Activated naive CD8-positive, alpha-beta T cell treated with anti-CD3 and anti-CD28 coated beads for 36 hours (primary cell): ENCODE data around the gene SALL4. TPM values are rescaled to one million over a fixed set of nuclear protein-coding genes. Genes with fewer than 3 reads are reported as not detected.
"Not testable (repeated sequence)": the region's sequence is repeated elsewhere in the genome, so short reads cannot be mapped to it uniquely, and the experiment has no call there.

Experiments used
- DNase-seq: peaks from one replicate; pipeline ENCODE4 v3.0.0; 2021
- H3K27ac Mint-ChIP-seq: one replicate; pipeline ENCODE4 v1.8.0; 2022; ENCODE audit warnings: mild to moderate bottlenecking, moderate library complexity, mixed read lengths
- H3K27me3 Mint-ChIP-seq: one replicate; pipeline ENCODE4 v1.8.0; 2022; ENCODE audit warnings: mild to moderate bottlenecking, mixed read lengths
- H3K36me3 Mint-ChIP-seq: one replicate; pipeline ENCODE4 v1.8.0; 2021; ENCODE audit warnings: mild to moderate bottlenecking, mixed read lengths
- H3K4me1 Mint-ChIP-seq: one replicate; pipeline ENCODE4 v1.8.0; 2021; ENCODE audit warnings: mixed read lengths
- H3K4me3 Mint-ChIP-seq: one replicate; pipeline ENCODE4 v1.8.0; 2022; ENCODE audit warnings: mild to moderate bottlenecking, moderate library complexity, mixed read lengths
- H3K9me3 Mint-ChIP-seq: one replicate; pipeline ENCODE4 v1.8.0; 2022; ENCODE audit warnings: mixed read lengths
- total RNA-seq, 2 experiments: library from RNA; stranded (reverse); gene quantifications; one replicate each; pipeline ENCODE4 v1.2.3, GENCODE V29; 2021

SALL4 gene
- total RNA-seq: under 1 TPM; 0.43 to 0.66 TPM

- Mint-ChIP-seq H3K36me3 (no peaks in the 10 kb centered on the region), H3K27ac (no peak within 1 kb of the TSS), H3K27me3 (peaks cover 72% of the 10 kb centered on the region), H3K9me3 (no peaks in the 10 kb centered on the region), H3K4me3 (no peak within 1 kb of the TSS), H3K4me1 (peaks cover 4% of the 10 kb centered on the region)
- no peak for DNase-seq
These were observed at the start of gene SALL4 for GRCh38 chr20:51802170-51802751. Gene SALL4 (minus strand): TSS chr20:51802521. CDS start chr20:51802408, 113 bp downstream.

GRCh38 chr20:51848346-51848745 is 46.0 kb upstream of the SALL4 start:
- no peaks in the 10 kb centered on the region for H3K27me3 Mint-ChIP-seq
- H3K4me1 Mint-ChIP-seq: no peaks in the 10 kb centered on the region
- no peak overlapping the region for H3K4me3 Mint-ChIP-seq
- no peak for DNase-seq
- H3K36me3 Mint-ChIP-seq: no peaks in the 10 kb centered on the region
- no peaks in the 10 kb centered on the region for H3K9me3 Mint-ChIP-seq
- no peak overlapping the region for H3K27ac Mint-ChIP-seq

GRCh38 chr20:51840865-51841264 is 38.5 kb upstream of the SALL4 start:
- H3K36me3 Mint-ChIP-seq: no peaks in the 10 kb centered on the region
- no peaks in the 10 kb centered on the region for H3K4me1 Mint-ChIP-seq
- H3K9me3 Mint-ChIP-seq: no peaks in the 10 kb centered on the region
- H3K27me3 Mint-ChIP-seq: peaks cover 10% of the 10 kb centered on the region
- no peak for DNase-seq
- H3K27ac Mint-ChIP-seq: no peak overlapping the region
- no peak overlapping the region for H3K4me3 Mint-ChIP-seq

GRCh38 chr20:51837876-51838420 is 35.6 kb upstream of the SALL4 start:
- DNase-seq: no peak
- Mint-ChIP-seq H3K36me3 (no peaks in the 10 kb centered on the region), H3K9me3 (no peaks in the 10 kb centered on the region), H3K27ac (no peak overlapping the region), H3K4me3 (no peak overlapping the region), H3K27me3 (peaks cover 10% of the 10 kb centered on the region), H3K4me1 (no peaks in the 10 kb centered on the region)

- Mint-ChIP-seq H3K4me3 (no peak overlapping the region), H3K27ac (no peak overlapping the region), H3K4me1 (no peaks in the 10 kb centered on the region), H3K9me3 (no peaks in the 10 kb centered on the region), H3K27me3 (peaks cover 10% of the 10 kb centered on the region), H3K36me3 (no peaks in the 10 kb centered on the region)
- DNase-seq: no peak
These were observed 35.1 kb upstream of the SALL4 start for GRCh38 chr20:51837436-51837835.

- DNase-seq: no peak
- H3K9me3 Mint-ChIP-seq: no peaks in the 10 kb centered on the region
- no peak overlapping the region for H3K4me3 Mint-ChIP-seq
- no peak overlapping the region for H3K27ac Mint-ChIP-seq
- no peaks in the 10 kb centered on the region for H3K4me1 Mint-ChIP-seq
- no peaks in the 10 kb centered on the region for H3K36me3 Mint-ChIP-seq
- no peaks in the 10 kb centered on the region for H3K27me3 Mint-ChIP-seq
These were observed 31.0 kb upstream of the SALL4 start for GRCh38 chr20:51833326-51833725.

- Mint-ChIP-seq H3K4me1 (no peaks in the 10 kb centered on the region), H3K27ac (no peak overlapping the region), H3K27me3 (no peaks in the 10 kb centered on the region), H3K9me3 (no peaks in the 10 kb centered on the region), H3K4me3 (no peak overlapping the region), H3K36me3 (no peaks in the 10 kb centered on the region)
- DNase-seq: no peak
These were observed 30.0 kb upstream of the SALL4 start for GRCh38 chr20:51832276-51832675.

- H3K27me3 Mint-ChIP-seq: no peaks in the 10 kb centered on the region
- no peak for DNase-seq
- H3K27ac Mint-ChIP-seq: no peak overlapping the region
- no peaks in the 10 kb centered on the region for H3K36me3 Mint-ChIP-seq
- no peaks in the 10 kb centered on the region for H3K4me1 Mint-ChIP-seq
- no peaks in the 10 kb centered on the region for H3K9me3 Mint-ChIP-seq
- H3K4me3 Mint-ChIP-seq: no peak overlapping the region
These were observed 29.5 kb upstream of the SALL4 start for GRCh38 chr20:51831866-51832265.

- no peak overlapping the region for H3K4me3 Mint-ChIP-seq
- H3K27ac Mint-ChIP-seq: no peak overlapping the region
- H3K36me3 Mint-ChIP-seq: no peaks in the 10 kb centered on the region
- H3K4me1 Mint-ChIP-seq: no peaks in the 10 kb centered on the region
- H3K27me3 Mint-ChIP-seq: no peaks in the 10 kb centered on the region
- H3K9me3 Mint-ChIP-seq: no peaks in the 10 kb centered on the region
- DNase-seq: no peak
These were observed 28.2 kb upstream of the SALL4 start for GRCh38 chr20:51830538-51830937.

- H3K4me3 Mint-ChIP-seq: no peak overlapping the region
- H3K4me1 Mint-ChIP-seq: no peaks in the 10 kb centered on the region
- H3K27ac Mint-ChIP-seq: no peak overlapping the region
- H3K36me3 Mint-ChIP-seq: no peaks in the 10 kb centered on the region
- no peaks in the 10 kb centered on the region for H3K9me3 Mint-ChIP-seq
- DNase-seq: no peak
- no peaks in the 10 kb centered on the region for H3K27me3 Mint-ChIP-seq
These were observed 26.4 kb upstream of the SALL4 start for GRCh38 chr20:51828762-51829161.

- H3K9me3 Mint-ChIP-seq: no peaks in the 10 kb centered on the region
- no peaks in the 10 kb centered on the region for H3K36me3 Mint-ChIP-seq
- H3K27ac Mint-ChIP-seq: no peak overlapping the region
- no peaks in the 10 kb centered on the region for H3K4me1 Mint-ChIP-seq
- no peak for DNase-seq
- H3K4me3 Mint-ChIP-seq: no peak overlapping the region
- peaks cover 5% of the 10 kb centered on the region for H3K27me3 Mint-ChIP-seq
These were observed 24.1 kb upstream of the SALL4 start for GRCh38 chr20:51826372-51826771.

GRCh38 chr20:51818479-51819008 is 16.2 kb upstream of the SALL4 start:
- Mint-ChIP-seq H3K27ac (no peak overlapping the region), H3K27me3 (peaks cover 5% of the 10 kb centered on the region), H3K4me1 (no peaks in the 10 kb centered on the region)

GRCh38 chr20:51816856-51817255 is 14.5 kb upstream of the SALL4 start:
- not testable (repeated sequence) for H3K36me3 Mint-ChIP-seq, DNase-seq, H3K4me1 Mint-ChIP-seq, H3K27me3 Mint-ChIP-seq, H3K9me3 Mint-ChIP-seq, H3K27ac Mint-ChIP-seq, H3K4me3 Mint-ChIP-seq

More at GRCh38 chr20:51818479-51819008, 16.2 kb upstream of the SALL4 start:
- H3K36me3 Mint-ChIP-seq: no peaks in the 10 kb centered on the region
- no peak overlapping the region for H3K4me3 Mint-ChIP-seq
- no peaks in the 10 kb centered on the region for H3K9me3 Mint-ChIP-seq
- DNase-seq: no peak

- no peaks in the 10 kb centered on the region for H3K9me3 Mint-ChIP-seq
- H3K36me3 Mint-ChIP-seq: no peaks in the 10 kb centered on the region
- DNase-seq: no peak
- H3K4me3 Mint-ChIP-seq: no peak overlapping the region
- H3K27ac Mint-ChIP-seq: no peak overlapping the region
- no peaks in the 10 kb centered on the region for H3K27me3 Mint-ChIP-seq
- no peaks in the 10 kb centered on the region for H3K4me1 Mint-ChIP-seq
These were observed 13.2 kb upstream of the SALL4 start for GRCh38 chr20:51815383-51816076.

GRCh38 chr20:51812861-51813260 is 10.5 kb upstream of the SALL4 start:
- no peak for DNase-seq
- Mint-ChIP-seq H3K4me1 (no peaks in the 10 kb centered on the region), H3K9me3 (no peaks in the 10 kb centered on the region), H3K27ac (no peak overlapping the region), H3K27me3 (no peaks in the 10 kb centered on the region), H3K36me3 (no peaks in the 10 kb centered on the region), H3K4me3 (no peak overlapping the region)
